ENCODE data around the gene OR2H2. TPM values are rescaled to one million over a fixed set of nuclear protein-coding genes. Genes with fewer than 3 reads are reported as not detected.

Gene OR2H2
- total RNA-seq, 1 donor = not detected

GRCh38 chr6:29632789-29633533 lies 48.0 kb downstream of the OR2H2 start, which contains the start of gene GABBR1:
Gene GABBR1, minus strand, starts transcription at chr6:29633183. Its CDS starts 798 bp downstream, at chr6:29632385.
- no peak for TF ChIP-seq CTCF (IDR thresholded peaks at IDR 0.05; ENCODE audit: insufficient read depth, low read depth, low read length)
- peak; percentile 89 for DNase-seq (ENCODE audit: low read depth)
- H3K4me3 ChIP-seq (ENCODE audit: low read depth, low read length) = peak within 1 kb of the TSS; percentile 73

- TF ChIP-seq CTCF (IDR thresholded peaks at IDR 0.05; ENCODE audit: insufficient read depth, low read depth, low read length) = no peak
- no peak for DNase-seq (ENCODE audit: low read depth)
- H3K4me3 ChIP-seq (ENCODE audit: low read depth, low read length) = peak overlapping the region; percentile 73
Observed at GRCh38 chr6:29633534-29633905, 48.6 kb downstream of the OR2H2 start.

- no peak for DNase-seq (ENCODE audit: low read depth)
- H3K4me3 ChIP-seq (ENCODE audit: low read depth, low read length) = no peak overlapping the region
- no peak for TF ChIP-seq CTCF (IDR thresholded peaks at IDR 0.05; ENCODE audit: insufficient read depth, low read depth, low read length)
Observed at GRCh38 chr6:29637247-29637646, 52.3 kb downstream of the OR2H2 start.

Small RNA genes within 50 kb of the gene (small RNA-seq; reads per million reads assigned to genes)
- not detected for gene SNORD32B
- not detected for gene SUMO2P1
- gene TMEM183AP1 = not detected

Other genes with a start within 250 kb of the OR2H2 start
- gene OR5V1, start 216.3 kb upstream of the OR2H2 start, total RNA-seq = not detected in 2 replicates
- gene OR12D3, start 209.8 kb upstream of the OR2H2 start, total RNA-seq = not detected in 2 replicates
- gene OR12D2, start 189.5 kb upstream of the OR2H2 start, total RNA-seq = not detected in 2 replicates
- gene OR12D1, start 170.2 kb upstream of the OR2H2 start, total RNA-seq = not detected in 2 replicates
- not detected in 2 replicates for gene OR10C1, start 145.8 kb upstream of the OR2H2 start, total RNA-seq
- not detected in 2 replicates for gene OR11A1, start 128.1 kb upstream of the OR2H2 start, total RNA-seq
- not detected in 2 replicates for gene OR2H1, start 128.0 kb upstream of the OR2H2 start, total RNA-seq
- not detected in 2 replicates for gene MAS1L, start 97.2 kb upstream of the OR2H2 start, total RNA-seq
- gene UBD, start 25.4 kb upstream of the OR2H2 start, total RNA-seq = not detected in 2 replicates
- gene GABBR1, start 48.1 kb downstream of the OR2H2 start, total RNA-seq = 12.5 and 13.9 TPM in 2 replicates
- gene MOG, start 72.0 kb downstream of the OR2H2 start, total RNA-seq = not detected in 2 replicates
- 0.32 TPM in 1 of 2 replicates, not detected in the other for gene ZFP57, start 96.0 kb downstream of the OR2H2 start, total RNA-seq
- gene HLA-F, start 138.3 kb downstream of the OR2H2 start, total RNA-seq = 27.2 and 42.2 TPM in 2 replicates
- gene HLA-G, start 242.7 kb downstream of the OR2H2 start, total RNA-seq = not detected in 2 replicates

Measured in fibroblast of villous mesenchyme (primary cell).